Cerebellar nuclear complex (tissue), 1 donor: ENCODE results near the gene PPP2R1B.

Source experiments
- DNase-seq, 2 experiments: peaks; one replicate each; lab custom pipeline; 2025; lab: John Stamatoyannopoulos, UW

PPP2R1B gene

DNA sequence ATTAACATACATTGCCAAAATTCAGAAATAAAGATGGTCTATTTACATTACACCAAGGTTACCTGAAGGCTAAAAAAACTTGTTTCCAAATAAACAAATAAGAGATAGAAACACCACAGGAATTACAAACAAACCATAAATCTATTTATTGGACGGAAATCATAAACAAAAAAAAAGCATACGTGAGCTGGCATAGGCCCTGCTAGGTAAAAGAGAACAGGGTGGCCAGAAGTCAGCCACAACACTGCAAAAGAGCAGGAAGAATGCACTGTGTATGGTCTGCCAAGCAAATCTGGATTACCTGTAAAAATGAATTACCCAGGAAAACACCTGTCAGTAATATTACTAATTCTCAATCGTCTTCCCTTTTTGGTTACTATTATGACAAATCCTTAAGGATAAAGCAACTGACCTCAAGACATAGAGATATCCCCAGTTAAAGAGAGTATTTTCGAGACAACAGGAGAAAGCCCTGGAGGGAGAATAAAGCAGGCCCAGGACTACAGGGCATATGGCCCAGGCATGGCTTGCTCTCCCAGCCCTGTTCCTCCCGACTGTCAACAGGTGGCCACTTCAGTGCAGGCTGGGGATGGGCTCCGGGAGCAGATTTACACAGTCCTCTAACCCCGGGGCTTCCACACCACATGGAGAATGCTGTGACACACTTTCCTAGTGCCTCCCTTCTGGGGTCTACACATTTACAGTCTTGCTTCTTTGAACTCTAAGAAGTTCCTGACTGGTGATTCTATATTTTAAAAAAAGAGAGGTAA lies 18.0 kb downstream of the PPP2R1B start:
- no peak for DNase-seq

DNA sequence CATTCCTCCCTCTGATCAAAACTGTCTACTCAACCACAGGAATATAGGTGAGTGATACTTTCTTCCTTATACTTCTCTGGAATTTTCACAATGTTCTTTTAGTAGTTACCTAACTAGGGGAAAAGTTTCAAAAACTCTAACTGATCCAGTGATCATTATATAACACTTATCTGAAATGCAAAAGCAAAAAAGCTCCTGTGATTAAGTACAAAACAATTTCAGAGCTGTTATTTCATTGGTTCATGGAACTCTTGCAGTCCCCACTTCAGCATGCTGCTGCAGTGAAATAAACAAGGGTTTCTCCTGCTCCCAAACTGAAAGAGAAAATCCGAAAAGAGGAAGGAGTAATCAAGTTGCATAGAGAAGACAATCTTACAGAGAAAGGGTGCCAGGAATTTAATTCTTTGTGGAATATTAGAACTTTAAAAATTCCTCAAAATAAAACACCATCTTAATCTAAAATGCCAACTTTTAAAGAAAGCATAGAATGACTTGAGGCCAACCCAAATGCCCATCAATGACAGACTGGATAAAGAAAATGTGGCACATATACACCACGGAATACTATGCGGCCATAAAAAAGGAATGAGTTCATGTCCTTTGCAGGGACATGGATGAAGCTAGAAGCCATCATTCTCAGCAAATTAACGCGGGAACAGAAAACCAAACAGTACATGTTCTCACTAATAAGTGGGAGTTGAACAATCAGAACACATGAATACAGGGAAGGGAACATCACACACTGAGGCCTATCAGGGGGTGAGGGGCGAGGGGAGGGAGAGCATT lies 20.3 kb downstream of the PPP2R1B start:
- DNase-seq: no peak

DNA sequence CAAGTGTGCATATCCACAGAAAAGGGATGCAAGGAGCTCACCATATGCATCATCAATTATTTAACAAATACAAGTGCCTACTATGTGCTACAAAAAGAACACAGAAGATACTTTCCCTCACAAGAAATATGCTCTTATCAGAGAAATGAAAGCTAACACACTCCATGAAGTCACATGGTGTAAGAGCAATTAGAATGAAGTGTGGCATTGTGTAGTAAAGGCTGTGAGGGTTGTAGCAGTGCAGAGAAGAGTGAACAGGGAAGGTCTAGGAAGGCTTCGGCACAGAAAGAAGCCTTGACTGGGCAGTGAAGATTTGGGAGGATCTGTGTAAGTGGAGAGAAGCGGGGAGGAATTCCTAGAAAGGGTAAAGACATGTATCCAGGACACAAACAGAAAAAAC lies 22.5 kb downstream of the PPP2R1B start:
- DNase-seq: no peak

DNA sequence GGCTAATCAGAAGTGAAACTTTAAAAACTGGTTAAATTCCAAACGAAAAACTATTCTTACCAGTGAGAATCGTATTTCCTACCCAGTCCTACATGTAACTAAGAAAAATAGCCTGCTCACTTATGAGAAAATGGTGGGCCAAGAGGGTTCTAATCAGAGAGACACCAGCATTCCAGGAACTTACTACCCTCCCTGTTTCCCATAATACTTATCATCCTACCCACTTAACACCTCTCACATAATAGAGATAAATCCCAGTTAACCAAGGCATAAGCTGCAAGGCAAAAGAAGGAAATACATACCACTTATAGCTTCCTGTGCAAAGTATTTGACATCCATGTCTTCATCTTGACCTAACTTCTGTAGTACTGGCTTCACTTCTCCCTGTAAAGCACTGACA lies 24.4 kb downstream of the PPP2R1B start:
- DNase-seq: no peak

DNA sequence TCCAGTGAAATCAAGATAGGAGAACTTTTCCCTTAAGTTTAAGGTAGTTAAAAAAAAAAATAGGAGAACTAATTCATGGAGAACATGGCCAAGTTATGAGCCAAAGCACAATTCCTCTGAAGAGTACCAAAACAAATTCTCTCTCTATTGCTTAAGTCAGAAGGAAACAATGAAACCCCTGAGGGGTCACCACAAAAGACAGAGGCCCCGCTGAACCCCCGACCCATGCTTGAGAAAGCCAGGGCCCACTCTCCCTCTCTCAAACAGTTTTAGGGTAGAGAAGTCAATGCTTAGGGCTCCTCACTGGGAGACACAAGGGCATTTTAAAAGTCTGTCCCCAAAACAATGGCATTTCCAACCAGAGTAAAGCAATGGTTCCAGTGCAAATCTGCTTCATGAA lies 26.9 kb downstream of the PPP2R1B start:
- DNase-seq: no peak

DNA sequence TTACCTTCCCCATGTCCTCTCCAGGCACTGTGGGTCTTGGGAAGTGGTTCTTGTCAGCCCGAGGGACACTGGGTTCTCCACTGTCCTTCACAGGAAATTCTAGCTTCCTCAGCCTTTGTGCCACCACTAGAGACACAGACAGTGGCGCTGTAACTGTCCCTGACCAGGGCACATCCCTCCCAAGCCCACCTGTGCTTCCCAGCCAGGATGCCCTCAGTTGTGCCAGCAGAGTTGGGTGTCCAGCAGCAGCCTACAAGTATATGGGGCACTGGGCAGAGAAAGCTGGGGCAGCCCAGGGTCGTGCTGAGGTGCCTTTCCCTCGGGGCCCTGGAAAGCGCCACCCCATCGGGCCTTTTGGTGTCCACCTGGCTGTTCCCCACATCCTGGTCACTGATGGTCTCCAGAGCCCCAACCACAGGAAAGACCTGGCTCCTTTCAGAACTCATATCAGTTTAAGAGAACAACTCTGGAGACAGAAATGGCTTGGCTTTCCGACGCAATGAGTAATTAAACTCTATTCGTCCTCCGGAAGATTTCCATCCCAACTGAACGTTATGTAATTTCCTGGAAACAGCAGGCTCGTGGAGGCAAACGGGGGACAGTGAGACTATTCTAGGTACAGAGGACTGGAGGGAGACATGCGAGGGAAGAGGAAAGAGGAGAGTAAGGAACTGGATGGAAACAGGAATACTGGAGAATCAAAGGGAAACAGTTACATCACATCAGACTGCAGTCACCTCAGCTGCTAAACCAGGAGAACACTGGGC lies 28.6 kb downstream of the PPP2R1B start:
- DNase-seq: no peak

DNA sequence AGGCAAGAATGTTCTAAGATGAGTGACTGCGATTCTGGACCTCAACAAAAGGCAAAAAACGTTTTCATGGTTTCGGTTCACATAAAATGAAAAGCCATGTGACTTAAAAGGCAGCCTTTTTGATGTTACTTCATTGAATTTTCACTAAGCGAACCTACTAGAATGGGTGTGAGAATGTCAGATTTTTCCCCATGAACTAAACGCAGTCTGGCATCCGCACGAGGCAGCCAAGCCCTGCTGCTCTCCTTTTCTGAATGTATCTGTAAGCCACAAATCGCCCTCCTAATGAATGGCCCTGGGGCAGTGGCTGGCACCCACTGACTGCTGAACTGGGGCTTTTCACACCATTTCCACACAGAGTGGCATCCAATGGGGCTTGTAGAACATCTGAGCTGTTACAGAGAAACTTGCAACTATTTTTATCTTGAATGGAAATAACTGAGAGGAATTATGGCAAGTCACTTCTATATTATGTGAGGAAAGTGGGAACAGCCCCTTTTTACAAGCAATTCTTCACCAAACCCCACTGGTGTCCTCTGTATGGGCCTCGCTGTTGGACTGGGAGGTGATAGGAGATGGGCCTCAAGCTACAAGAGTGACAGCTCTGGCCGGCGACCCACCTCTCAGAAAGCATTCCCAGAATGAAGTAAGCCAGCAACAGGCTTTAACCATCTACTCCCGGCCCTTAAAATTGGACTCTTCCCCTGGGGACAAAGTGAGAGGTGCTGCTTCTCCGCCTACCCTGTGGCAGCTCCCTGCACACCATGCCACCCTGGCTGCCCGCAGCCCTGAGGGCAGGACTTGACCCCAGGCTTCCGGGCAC lies 29.4 kb downstream of the PPP2R1B start:
- DNase-seq: no peak

DNA sequence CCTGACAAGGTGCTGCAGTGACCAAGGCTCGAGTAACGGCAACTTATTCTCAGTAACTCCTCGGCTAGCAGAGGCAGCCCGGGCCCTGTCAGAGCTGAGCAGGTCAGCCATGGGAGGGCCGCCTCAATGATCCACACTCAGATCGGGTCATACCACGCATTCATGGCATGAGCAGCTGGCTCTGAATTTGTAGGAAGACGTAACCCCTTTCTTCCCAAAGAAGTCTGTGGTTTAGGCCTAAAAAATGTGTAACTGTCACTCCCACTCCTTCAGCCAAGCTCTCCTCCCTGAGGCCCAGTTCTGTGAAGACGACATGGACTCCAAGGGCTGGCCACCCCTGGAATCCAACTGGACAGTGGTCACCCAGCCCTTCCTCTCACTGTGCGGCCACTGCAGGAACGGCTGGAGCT lies 30.0 kb downstream of the PPP2R1B start:
- no peak for DNase-seq

DNA sequence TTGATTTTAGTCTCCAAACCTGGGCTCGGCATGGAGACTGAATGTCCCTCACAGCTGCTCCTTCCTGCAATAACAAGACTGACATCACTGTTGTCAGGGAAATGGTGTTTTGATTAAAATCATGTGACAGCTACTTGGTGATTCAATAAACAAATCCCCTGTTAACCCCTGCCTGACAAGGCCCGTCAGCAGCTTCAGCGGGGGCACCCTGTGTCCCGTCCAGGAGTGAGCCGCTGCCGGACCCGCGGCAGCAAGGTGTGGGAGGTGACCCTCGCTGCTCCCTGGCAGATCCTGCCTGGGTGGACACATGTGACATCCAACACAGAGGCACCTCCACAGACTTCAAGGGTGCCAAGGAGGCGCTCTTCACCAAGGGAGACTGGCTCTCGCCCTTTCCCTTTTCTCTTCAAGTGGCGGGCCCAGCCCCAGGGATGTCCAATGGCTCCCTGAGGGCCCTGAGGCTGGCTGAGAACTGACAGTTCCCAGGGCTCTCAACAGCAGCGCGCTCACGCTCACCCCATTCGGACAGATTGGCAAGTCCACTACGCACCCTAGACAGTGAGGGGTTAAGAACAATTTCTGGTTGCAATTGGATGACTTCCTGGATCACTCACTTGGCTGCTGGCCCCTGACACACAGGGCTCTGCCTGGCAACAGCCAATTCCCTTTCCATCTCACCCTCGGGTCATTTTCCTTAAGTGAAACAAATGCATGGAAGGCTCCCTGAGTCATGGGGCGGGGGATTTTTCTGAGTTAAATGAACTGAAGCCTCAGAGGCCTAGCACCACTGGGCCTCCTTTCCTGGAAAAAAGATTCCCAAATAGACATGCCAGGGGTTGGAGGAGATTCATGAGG lies 30.7 kb downstream of the PPP2R1B start:
- DNase-seq: peak; percentile 41 to 56

DNA sequence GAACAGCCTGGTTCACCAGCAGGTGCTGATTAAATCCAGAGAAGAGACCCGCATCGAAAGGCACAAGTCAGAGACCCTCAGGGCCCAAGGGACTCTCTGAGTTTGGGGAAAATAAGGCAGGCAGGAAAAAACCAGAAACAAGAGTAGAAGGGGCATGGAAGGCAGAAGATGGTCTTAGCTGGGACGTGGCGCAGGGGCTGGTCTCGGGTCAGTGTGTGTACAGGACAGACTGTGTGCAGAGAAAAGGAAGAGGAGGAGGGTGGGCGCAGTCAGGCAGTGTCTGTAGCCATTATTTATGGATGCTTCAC lies 31.3 kb downstream of the PPP2R1B start:
- no peak for DNase-seq

DNA sequence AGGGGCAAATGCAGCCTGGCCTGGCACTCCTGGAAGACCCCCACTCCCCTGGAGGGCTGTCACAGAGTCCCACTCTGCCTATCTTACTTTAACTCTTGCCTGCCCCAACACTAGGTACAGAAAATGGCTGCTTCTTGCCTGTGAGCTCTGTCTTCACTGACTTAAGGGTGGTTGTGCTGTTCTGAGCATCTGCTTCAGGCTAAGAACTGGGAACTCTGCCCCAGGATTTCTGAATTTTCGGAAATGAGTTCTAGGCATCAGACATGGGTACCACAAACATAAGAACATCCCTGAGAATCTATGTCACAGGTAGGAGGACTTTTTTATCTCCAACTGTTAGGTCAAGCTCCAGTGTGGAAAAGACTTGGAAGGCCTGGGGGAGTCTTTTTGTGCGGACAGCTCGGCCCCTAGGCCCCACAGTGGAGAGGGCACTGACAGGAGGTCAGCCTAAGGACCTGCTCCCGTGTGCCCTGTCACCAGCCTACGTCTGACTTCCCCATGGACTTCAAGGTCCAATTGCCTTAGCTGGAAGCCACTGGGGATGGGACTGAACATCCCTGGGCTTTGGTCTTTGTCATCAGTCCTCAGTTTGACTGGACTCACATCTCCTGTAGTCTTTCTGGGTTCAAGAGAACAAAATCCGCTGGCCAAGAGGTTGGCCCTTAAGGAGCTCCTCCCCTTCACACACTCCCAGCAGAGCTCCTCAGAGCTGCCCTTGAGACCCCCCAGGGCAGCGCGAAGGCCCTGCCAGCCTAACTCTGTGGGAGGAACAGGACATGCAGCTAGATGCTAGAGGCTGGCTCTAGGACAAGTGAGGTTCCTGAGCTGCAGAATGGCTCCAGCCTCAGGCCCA lies 31.9 kb downstream of the PPP2R1B start:
- no peak for DNase-seq

DNA sequence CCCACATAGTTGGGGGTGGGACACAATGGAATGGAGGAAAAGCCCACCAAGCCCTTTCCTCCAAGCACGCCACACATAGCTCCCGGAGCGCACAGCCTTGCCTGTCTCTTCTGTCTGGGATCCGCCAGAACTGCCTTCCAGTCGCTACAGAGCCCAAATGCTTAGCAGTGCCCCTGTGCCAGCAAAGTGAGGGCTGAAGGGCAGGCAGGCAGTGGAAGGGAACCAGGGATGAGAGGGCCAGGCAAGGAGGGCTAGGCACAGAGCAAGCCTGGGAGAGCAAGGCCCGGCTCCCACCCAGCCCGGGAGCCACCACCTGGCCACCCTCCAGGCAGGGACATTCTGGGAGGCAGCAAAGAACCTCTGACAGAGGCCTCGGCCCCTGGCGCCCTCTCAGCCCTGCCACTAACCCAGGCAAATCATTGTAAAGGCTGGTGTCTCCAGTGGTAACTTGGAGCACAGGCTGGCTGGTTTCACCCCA lies 32.5 kb downstream of the PPP2R1B start:
- no peak for DNase-seq

DNA sequence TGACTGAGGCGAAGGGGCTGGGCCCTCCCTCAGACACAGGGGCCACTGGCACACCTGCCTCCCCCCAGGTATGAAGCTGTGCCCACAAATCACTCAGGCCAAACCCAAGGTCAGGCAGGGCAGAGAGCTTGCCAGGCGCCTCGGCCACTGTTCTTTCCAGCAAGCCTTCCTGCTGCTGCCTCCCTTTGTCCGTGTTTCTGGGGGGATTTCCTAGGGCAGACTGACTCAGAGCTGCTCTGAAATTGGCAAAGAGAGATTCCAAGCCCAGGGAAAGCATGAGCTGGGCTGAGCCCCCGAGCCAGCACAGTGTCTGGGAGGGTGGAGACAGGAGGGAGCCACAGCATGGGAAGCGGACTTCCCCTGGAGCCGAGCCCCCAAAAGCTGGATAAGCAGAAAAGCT lies 33.2 kb downstream of the PPP2R1B start:
- DNase-seq: no peak

DNA sequence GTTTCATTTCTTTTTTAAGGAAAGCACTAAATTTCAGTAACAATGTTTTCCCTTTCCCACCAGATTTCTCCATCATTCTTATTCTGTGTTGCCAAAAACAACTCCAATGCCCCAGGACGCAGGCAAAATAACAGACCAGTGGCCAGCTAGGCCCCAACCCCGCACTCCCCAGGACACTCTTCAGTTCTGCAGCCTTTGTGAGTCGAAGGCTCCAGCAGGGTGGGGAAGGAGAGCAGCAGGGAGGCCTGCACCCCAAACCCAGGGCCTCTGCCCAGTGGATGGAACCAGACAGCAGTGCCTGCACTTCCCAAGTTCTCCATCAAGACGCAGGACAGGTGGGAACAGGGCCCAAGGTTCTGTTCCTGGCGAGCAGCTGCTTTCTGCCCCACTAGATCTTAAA lies 34.4 kb downstream of the PPP2R1B start:
- no peak for DNase-seq

DNA sequence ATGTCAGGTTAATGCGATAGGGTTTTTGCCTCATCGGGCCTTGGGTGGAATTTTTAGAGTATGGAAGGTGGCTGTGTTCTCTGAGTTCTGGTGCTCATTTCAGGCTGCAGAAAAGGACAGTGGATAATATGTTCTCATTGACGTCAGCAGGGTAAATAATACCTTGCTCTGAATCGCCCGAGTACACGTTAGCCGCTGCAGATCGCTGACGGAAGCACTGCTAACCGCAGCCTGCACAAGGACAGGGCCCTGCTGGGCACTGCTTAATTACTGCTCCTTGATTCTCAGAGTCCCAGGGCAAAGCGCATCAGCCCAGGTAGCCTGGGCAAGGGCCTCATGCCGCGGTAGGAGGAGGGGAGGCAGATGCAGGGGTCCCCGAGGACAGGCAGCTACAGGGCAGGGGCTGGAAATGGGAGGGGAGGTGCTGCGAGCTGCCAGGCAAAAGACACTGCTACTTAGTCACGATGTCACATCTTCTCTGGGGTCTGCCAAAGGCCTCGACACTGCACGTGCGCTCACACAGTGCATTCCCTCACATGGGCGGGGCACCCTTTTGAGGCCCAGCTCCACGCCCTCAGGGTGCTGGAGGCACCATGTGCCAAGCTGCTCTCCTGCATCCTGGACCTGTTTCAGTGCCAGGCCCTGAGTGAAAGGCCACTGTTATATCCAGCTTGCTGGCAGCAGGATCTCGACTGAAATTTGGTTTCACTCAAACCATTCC lies 35.2 kb downstream of the PPP2R1B start:
- peak in 1 of 2 experiments; percentile 27 for DNase-seq

DNA sequence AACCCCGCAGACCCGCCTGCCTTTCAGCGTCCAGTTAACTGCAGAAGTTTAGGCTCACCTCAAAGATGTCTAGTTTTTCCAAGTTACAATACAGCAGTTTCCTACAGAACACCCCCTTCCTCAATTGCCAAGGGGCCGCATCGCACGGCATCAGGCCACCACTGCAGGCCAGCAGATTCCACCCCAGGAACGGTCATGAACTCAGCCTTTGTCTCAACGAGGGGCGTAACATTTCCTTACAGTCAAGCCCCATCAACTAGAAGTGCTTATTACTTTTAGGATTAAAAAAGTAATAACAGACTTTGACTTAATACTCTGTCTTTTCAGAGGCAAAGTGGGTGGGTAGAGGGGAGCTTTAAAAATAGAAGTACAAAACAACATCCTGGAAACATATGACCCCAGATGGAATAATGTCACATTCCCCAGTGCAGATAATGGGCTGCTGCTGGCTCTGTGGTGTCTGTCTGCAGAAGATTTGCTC lies 36.3 kb downstream of the PPP2R1B start:
- DNase-seq: no peak

DNA sequence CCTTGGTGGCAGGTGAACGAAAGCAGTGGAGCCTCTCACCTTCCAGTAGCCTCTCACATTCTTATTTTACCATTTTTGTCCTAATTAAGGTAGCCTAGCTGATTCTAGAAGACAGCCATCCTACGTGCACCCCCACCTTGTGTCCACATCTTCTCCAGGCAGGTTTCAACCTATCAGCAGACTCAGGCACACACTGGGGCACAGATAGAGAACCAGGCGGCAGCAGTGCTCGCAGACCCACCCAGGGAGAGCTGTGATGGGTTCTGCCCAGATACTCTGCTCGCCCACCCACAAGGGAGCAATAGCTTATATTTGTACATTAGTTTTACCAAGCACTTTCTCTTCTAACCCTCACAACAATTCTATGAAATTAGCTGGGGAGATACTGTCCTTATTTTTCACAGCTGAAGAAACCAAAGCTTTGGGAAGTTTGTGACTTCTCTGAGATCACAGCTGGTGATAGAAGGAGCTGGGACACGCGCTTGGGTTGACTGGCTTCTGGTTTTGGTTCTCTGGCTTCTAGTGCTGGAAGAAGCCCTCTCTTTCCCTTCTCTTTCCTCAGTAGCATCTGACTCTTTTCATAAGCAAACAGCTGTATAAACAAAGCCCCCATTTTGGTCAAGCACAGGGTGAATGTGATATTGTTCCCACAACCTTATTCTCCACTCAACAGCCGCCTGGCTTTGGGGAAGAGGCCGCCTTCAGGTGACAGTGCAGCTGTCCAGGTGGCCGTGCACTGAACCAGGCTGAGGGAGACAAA lies 36.9 kb downstream of the PPP2R1B start:
- DNase-seq: no peak

DNA sequence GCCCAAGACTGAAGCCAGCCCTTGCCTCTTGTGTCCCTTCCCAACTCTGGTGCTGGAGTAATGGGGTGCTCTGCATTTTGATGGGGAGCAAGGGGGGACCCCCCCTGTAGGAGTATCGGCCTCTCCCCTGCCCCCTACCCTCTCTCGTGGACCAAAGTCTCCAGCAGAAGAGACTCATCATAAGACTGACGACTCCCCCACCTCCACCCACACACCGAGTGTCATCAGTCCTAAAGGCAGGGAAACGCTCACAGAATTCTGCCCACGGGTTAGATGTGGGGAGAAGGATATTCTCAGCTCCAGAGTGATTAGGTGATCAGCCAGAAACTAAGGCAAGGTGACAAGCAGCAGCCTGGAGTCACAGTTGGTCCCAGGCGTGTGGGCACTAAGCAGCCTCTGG lies 38.8 kb downstream of the PPP2R1B start:
- DNase-seq: no peak
